K562 treated with DMSO at 1 percent for 4 hours (cell line): ENCODE measurements around the gene LILRB4. TPM values are rescaled to one million over a fixed set of nuclear protein-coding genes. Genes with fewer than 3 reads are reported as not detected.

ENCODE experiments used
- total RNA-seq: library from RNA; unstranded; fragments of 300-600 nt; gene quantifications from 2 replicates; pipeline ENCODE4 v1.2.3, GENCODE V29; 2022; ENCODE audit not compliant: insufficient read depth

Gene LILRB4
- not detected in 2 replicates for total RNA-seq

DNA sequence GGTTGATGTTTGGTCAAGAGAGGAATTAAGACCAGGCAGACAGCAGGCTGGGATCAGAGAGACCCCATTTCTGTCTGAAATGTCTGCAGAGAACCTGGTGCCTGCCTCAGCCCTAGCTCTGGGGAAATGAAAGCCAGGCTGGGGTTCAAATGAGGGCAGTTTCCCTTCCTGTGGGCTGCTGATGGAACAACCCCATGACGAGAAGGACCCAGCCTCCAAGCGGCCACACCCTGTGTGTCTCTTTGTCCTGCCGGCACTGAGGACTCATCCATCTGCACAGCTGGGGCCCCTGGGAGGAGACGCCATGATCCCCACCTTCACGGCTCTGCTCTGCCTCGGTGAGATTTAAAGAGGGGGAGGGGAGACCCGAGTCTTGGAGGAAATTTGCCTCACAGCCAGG, at the start of gene LILRB4:
Gene LILRB4 (plus strand): TSS at position 256 of the 400 bp plus-strand sequence. CDS start 49 bp downstream, at position 305.

GRCh38 chr19:54630262-54630661, 32.5 kb upstream of the LILRB4 start, which contains the start of gene LILRB1:
Gene LILRB1 (plus strand): TSS chr19:54630484. CDS start chr19:54631074, 590 bp downstream.

Other genes with a start within 250 kb of the LILRB4 start
- gene TTYH1, start 247.5 kb upstream of the LILRB4 start, total RNA-seq: not detected in 2 replicates
- gene LENG8, start 213.8 kb upstream of the LILRB4 start, total RNA-seq: 158 and 187 TPM in 2 replicates
- gene LENG9, start 199.2 kb upstream of the LILRB4 start, total RNA-seq: 0.34 and 0.69 TPM in 2 replicates
- gene CDC42EP5, start 189.7 kb upstream of the LILRB4 start, total RNA-seq: 3.0 TPM in 1 of 2 replicates, not detected in the other
- gene LAIR2, start 160.2 kb upstream of the LILRB4 start, total RNA-seq: not detected in 2 replicates
- gene LILRA2, start 89.2 kb upstream of the LILRB4 start, total RNA-seq: 7.6 and 8.0 TPM in 2 replicates
- not detected in 2 replicates for gene LILRA1, start 69.4 kb upstream of the LILRB4 start, total RNA-seq
- gene LILRB1, start 32.5 kb upstream of the LILRB4 start, total RNA-seq: not detected in 2 replicates
- not detected in 2 replicates for gene KIR3DL3, start 61.5 kb downstream of the LILRB4 start, total RNA-seq
- gene KIR2DL3, start 75.5 kb downstream of the LILRB4 start, total RNA-seq: not detected in 2 replicates
- not detected in 2 replicates for gene KIR2DL1, start 106.8 kb downstream of the LILRB4 start, total RNA-seq
- gene KIR2DL4, start 140.6 kb downstream of the LILRB4 start, total RNA-seq: not detected in 2 replicates
- gene KIR3DL1, start 153.5 kb downstream of the LILRB4 start, total RNA-seq: not detected in 2 replicates
- not detected in 2 replicates for gene KIR2DS4, start 169.7 kb downstream of the LILRB4 start, total RNA-seq
- not detected in 2 replicates for gene KIR3DL2, start 187.5 kb downstream of the LILRB4 start, total RNA-seq
- gene FCAR, start 211.2 kb downstream of the LILRB4 start, total RNA-seq: not detected in 2 replicates
- not detected in 2 replicates for gene NCR1, start 243.2 kb downstream of the LILRB4 start, total RNA-seq